Astrocyte of the cerebellum (primary cell): ENCODE measurements around the gene KRT84.

Source experiments
- DNase-seq: peaks from one replicate; pipeline ENCODE4 v3.0.0-alpha.2; 2011; ENCODE audit warnings: low read depth
- H3K4me3 ChIP-seq: 2 replicates; pipeline ENCODE4 v1.5.1; 2011; ENCODE audit warnings: mild to moderate bottlenecking, low read depth, low read length, moderate library complexity
- CTCF ChIP-seq: IDR thresholded peaks from 2 replicates; pipeline ENCODE4 v1.5.1; 2012; ENCODE audit warnings: low read length, low read depth, moderate library complexity, mild to moderate bottlenecking; ENCODE audit errors: missing control alignments
- in situ Hi-C: cut with HindIII; loops from 2 replicates; pipeline ENCODE4 v1.10.0; 2017; ENCODE audit warnings: low sequenced_read_pairs

KRT84 gene

DNA sequence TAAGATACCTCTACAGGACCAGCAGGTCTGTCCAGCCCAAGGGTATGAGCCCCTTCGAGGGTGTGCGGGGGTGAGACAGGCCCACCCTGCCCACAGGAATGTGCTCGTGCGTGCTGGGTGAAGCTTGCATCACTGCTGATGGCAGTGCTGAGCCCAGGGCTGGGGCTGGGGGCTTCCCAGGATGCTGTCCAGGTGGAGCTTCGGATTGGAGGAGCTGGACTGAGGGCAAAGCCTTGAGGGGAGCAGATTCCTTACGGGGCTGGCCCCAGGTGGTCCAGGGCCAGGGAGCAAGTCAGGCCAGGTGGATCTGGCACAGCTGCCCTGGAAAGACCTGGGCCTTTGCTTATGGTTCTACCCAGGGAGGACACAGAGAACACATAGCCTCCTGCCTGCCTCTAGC lies 15.6 kb downstream of the KRT84 start:
- no peak for DNase-seq
- H3K4me3 ChIP-seq: no peak overlapping the region
- in situ Hi-C loops: loop anchor here (25.0 kb wide), 1 partner anchor 617 kb away; no protein-coding TSS in a partner anchor
- no peak for TF ChIP-seq CTCF

DNA sequence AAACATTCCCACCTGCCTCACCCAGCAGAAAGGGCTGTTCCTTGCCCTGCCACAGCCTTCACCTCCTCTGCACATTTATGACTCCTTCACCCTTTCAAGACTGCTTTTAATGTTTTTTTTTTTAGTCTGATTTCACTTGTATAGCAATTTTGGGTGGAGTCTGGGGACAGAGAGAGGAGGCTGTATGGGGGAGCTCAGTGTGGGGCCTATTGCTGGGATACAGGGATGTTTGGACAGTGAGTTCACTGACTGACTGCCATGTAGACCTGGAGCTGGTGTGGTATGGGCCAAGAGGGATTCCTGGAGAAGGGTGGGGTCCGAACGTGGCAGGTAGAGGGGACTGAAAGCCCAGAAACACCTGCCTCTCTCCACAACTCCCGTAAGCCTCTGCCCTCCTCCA lies 16.2 kb downstream of the KRT84 start:
- no peak overlapping the region for H3K4me3 ChIP-seq
- no peak for TF ChIP-seq CTCF
- in situ Hi-C loops: loop anchor here (25.0 kb wide), 1 partner anchor 618 kb away; no protein-coding TSS in a partner anchor
- DNase-seq: no peak

GRCh38 chr12:52368508-52368907 lies 16.9 kb downstream of the KRT84 start:
- no peak for TF ChIP-seq CTCF
- in situ Hi-C loops: loop anchor here (25.0 kb wide), 1 partner anchor 619 kb away; no protein-coding TSS in a partner anchor
- H3K4me3 ChIP-seq: no peak overlapping the region
- no peak for DNase-seq

- in situ Hi-C loops: loop anchor here (25.0 kb wide), 1 partner anchor 619 kb away; no protein-coding TSS in a partner anchor
- TF ChIP-seq CTCF: no peak
- DNase-seq: no peak
- no peak overlapping the region for H3K4me3 ChIP-seq
These were observed 17.6 kb downstream of the KRT84 start for GRCh38 chr12:52367876-52368275.

GRCh38 chr12:52366738-52367485 lies 18.5 kb downstream of the KRT84 start, which contains the start of gene KRT85:
Gene KRT85 (minus strand): TSS chr12:52367481. CDS start chr12:52367405, 76 bp downstream.
- no peak for TF ChIP-seq CTCF
- in situ Hi-C loops: loop anchor here (25.0 kb wide), 1 partner anchor 620 kb away; no protein-coding TSS in a partner anchor
- no peak within 1 kb of the TSS for H3K4me3 ChIP-seq
- no peak for DNase-seq

- TF ChIP-seq CTCF: no peak
- no peak overlapping the region for H3K4me3 ChIP-seq
- in situ Hi-C loops: loop anchor here (25.0 kb wide), 1 partner anchor 622 kb away; no protein-coding TSS in a partner anchor
- no peak for DNase-seq
These were observed 20.5 kb downstream of the KRT84 start for GRCh38 chr12:52364901-52365489.
